ENCODE results near the gene RAB25.

- TF ChIP-seq POLR2A (IDR thresholded peaks at IDR 0.05): no peak
- TF ChIP-seq, protein P1, sequence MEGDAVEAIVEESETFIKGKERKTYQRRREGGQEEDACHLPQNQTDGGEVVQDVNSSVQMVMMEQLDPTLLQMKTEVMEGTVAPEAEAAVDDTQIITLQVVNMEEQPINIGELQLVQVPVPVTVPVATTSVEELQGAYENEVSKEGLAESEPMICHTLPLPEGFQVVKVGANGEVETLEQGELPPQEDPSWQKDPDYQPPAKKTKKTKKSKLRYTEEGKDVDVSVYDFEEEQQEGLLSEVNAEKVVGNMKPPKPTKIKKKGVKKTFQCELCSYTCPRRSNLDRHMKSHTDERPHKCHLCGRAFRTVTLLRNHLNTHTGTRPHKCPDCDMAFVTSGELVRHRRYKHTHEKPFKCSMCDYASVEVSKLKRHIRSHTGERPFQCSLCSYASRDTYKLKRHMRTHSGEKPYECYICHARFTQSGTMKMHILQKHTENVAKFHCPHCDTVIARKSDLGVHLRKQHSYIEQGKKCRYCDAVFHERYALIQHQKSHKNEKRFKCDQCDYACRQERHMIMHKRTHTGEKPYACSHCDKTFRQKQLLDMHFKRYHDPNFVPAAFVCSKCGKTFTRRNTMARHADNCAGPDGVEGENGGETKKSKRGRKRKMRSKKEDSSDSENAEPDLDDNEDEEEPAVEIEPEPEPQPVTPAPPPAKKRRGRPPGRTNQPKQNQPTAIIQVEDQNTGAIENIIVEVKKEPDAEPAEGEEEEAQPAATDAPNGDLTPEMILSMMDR (IDR thresholded peaks at IDR 0.05): no peak
Measured at GRCh38 chr1:156069490-156070455, 8.8 kb downstream of the RAB25 start.

Data from ovary (tissue), 3 donors.